BJ (cell line): ENCODE data around the gene EFCAB6. TPM values are rescaled to one million over a fixed set of nuclear protein-coding genes. Genes with fewer than 3 reads are reported as not detected.

Source experiments
- CTCF ChIA-PET: fragments of 350-600 bp; formaldehyde crosslinking; extraction: SDS; loops from one replicate; lab custom pipeline; 2021; ENCODE audit warnings: antibody characterized with exemption, inconsistent platforms; lab: Yijun Ruan, JAX
- POLR2A ChIA-PET: fragments of 300-600 bp; sonication (Branson Sonifier 250); formaldehyde crosslinking; extraction: SDS; loops from one replicate; lab custom pipeline; 2021; ENCODE audit warnings: antibody characterized with exemption; lab: Charles Lee
- DNase-seq: peaks from one replicate; pipeline ENCODE4 v3.0.0-alpha.2; 2011; ENCODE audit warnings: low read depth
- H3K27me3 ChIP-seq: 2 replicates; pipeline ENCODE4 v1.6.0; 2011; ENCODE audit warnings: low read length; ENCODE audit not compliant: control insufficient read depth, insufficient read depth
- H3K36me3 ChIP-seq: 2 replicates; pipeline ENCODE4 v1.5.1; 2011; ENCODE audit warnings: low read length; ENCODE audit not compliant: control insufficient read depth, insufficient read depth
- H3K4me3 ChIP-seq: 2 replicates; pipeline ENCODE4 v1.5.1; 2011; ENCODE audit warnings: low read depth, mild to moderate bottlenecking, control low read depth, low read length
- polyA plus RNA-seq: library from polyadenylated mRNA; depleted of rRNA; stranded (reverse); fragments of >200 nt; gene quantifications from 2 replicates; pipeline ENCODE4 v1.2.3, GENCODE V29; 2011
- TF ChIP-seq, protein P1 (sequence below): IDR thresholded peaks from 2 replicates; pipeline ENCODE4 v1.5.1; 2011; ENCODE audit warnings: low read depth, mild to moderate bottlenecking, control low read depth, inconsistent platforms, low read length, moderate library complexity; ENCODE audit not compliant: insufficient read depth

Gene EFCAB6
- polyA plus RNA-seq, 1 experiment = 0.75 TPM

DNA sequence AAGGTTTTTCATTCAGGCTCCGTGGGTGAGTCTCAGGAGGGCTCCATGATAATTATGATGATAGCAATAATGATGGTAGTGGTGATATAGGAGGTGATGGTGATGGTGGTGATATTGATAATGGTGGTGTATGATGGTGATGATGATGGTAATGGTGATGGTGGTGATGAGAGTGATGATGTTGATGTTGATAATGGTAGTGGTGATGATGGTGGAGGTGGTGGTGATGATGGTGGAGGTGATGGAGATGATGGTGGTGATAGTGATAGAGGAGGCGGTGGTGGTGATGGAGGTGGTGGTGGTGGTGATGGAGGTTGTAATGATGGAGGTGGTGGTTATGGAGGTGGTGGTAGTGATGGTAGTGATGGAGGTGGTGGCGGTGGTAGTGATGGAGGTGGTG, 320.9 kb downstream of the EFCAB6 start:
- TF ChIP-seq, protein P1, sequence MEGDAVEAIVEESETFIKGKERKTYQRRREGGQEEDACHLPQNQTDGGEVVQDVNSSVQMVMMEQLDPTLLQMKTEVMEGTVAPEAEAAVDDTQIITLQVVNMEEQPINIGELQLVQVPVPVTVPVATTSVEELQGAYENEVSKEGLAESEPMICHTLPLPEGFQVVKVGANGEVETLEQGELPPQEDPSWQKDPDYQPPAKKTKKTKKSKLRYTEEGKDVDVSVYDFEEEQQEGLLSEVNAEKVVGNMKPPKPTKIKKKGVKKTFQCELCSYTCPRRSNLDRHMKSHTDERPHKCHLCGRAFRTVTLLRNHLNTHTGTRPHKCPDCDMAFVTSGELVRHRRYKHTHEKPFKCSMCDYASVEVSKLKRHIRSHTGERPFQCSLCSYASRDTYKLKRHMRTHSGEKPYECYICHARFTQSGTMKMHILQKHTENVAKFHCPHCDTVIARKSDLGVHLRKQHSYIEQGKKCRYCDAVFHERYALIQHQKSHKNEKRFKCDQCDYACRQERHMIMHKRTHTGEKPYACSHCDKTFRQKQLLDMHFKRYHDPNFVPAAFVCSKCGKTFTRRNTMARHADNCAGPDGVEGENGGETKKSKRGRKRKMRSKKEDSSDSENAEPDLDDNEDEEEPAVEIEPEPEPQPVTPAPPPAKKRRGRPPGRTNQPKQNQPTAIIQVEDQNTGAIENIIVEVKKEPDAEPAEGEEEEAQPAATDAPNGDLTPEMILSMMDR = no peak
- Histone ChIP-seq H3K27me3 (no peaks in the 10 kb centered on the region), H3K36me3 (no peaks in the 10 kb centered on the region), H3K4me3 (no peak overlapping the region)
- ChIA-PET POLR2A (no interaction called here), CTCF (no interaction called here)
- DNase-seq = no peak

DNA sequence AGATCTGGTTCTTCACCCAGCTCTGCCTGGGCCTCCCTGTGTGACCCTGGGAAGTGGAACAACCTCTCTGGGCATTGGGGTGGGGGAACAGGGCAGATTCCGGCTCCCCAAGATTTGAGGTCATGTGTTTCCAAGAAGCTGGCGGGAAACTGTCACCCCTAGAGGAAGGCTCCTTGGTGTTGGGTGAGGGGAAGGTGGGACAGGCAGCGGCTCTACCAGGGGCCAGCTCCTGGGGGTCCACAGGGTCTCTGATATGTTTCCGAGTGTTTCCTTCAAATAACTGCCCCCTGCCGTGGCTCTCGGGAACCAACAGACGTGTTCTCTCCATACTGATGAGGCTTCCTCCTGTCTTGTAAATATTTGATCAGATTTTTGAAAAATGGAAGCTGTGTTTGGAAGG, 321.8 kb downstream of the EFCAB6 start:
- CTCF ChIA-PET = no interaction called here
- Histone ChIP-seq H3K27me3 (no peaks in the 10 kb centered on the region), H3K36me3 (no peaks in the 10 kb centered on the region), H3K4me3 (no peak overlapping the region)
- POLR2A ChIA-PET = no interaction called here
- no peak for DNase-seq
- TF ChIP-seq, protein P1 = no peak

DNA sequence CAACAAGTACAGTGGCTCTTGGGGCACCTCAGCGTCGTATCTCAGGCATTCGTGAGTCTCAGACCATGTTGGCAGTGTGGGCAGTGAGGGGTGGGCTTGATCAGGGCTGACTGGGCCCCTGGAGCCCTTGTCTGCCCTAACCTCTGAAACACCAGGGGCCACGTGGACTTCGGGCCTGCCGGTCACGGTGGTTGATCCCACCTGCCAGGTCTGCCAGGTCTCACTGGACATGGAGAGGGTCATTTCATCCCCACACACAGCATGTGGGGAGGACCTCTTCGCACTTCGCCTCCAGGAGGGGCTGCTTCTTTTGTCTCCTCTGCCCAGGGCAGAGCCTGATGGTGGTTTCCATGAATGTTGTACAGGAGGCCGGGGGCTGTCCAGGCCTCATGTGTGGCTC, 323.2 kb downstream of the EFCAB6 start:
- DNase-seq = no peak
- TF ChIP-seq, protein P1 = no peak
- Histone ChIP-seq H3K4me3 (no peak overlapping the region), H3K27me3 (no peaks in the 10 kb centered on the region), H3K36me3 (no peaks in the 10 kb centered on the region)
- POLR2A ChIA-PET = no interaction called here
- CTCF ChIA-PET = no interaction called here

DNA sequence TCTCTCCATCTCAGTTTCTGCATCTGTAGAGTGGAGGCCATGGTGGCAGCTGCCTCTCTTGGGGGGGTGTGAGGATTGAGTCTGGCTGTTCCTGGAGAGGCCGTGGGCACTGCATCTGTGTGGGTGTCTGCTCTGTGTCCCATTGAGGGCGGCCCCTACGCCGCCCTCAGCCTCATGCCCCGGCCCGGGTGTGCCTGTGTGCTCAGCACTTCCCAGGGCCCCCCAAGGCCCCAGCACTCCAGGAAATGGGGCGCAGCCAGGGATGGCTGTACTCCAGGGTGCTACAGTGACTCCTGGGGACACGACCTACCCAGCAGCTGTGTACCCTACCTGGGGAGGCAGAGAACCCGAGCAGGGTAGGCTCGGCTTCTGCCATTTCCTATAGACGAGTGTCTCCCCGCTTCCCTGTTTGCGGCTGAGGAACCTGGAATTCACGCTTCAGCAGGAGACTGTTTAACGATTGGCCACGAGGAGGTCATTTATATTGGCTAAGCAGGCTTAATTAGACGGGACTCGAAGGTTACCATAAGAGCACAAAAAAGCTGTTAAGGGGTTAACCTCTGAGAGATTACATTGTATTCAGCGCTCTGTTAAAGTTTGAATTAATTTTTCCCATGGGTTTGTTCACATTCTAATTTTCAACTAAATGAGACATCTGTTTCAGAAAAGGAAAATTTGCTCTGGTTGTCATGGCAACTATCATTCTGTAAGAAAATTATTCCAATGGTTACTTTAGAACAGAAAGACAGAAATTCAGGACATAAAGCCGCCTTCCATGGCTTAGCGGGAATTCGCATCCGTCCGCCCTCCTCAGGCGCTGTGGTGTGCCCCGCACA, 323.9 kb downstream of the EFCAB6 start:
- no peaks in the 10 kb centered on the region for H3K27me3 ChIP-seq
- ChIA-PET CTCF (no interaction called here), POLR2A (no interaction called here)
- H3K36me3 ChIP-seq = no peaks in the 10 kb centered on the region
- no peak for DNase-seq
- TF ChIP-seq, protein P1 = no peak
- no peak overlapping the region for H3K4me3 ChIP-seq

DNA sequence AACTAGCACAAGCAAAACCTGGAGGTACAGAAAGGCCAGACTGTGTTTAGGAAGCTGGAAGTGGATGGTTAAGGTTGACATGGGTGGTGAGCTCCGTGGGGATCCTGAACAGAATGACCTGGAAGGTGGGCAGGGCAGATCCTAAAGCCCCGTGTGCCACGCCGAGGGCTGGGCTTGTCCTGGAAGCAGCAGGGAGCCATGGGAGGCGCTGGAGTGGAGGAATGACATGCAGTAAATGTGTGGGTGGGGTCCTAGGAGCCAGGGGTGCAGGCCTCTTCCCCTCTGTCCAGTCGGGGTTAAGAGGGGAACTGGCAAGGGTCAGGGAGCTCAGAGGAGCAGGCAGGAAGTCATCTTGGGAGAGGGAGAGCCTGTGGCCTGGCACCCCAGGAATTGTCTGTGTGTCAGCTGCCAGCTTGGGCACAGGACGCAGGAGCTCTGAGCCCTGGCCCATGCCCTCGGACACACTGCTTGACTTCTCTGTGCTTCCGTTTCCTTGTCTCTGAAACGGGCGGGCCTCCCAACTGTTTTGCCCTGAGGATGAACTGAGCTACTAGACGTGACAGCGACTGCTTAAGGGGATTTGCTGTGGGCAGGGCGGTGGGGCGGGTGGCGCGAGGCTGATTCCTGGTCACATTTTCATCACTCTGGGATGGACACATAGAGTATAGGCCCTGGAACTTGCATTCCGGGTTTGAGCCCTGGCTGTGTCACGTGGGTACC, 324.6 kb downstream of the EFCAB6 start:
- POLR2A ChIA-PET = no interaction called here
- no peak for DNase-seq
- CTCF ChIA-PET = no interaction called here

More for the DNA sequence above, 324.6 kb downstream of the EFCAB6 start:
- no peak overlapping the region for H3K4me3 ChIP-seq
- no peaks in the 10 kb centered on the region for H3K36me3 ChIP-seq
- no peaks in the 10 kb centered on the region for H3K27me3 ChIP-seq
- TF ChIP-seq, protein P1 = no peak
